ENCODE data around the gene PRPF40B.

The PRPF40B gene

GRCh38 chr12:49636574-49636973, 13.2 kb downstream of the PRPF40B start:
- no peak for DNase-seq (ENCODE audit: low read depth)

- DNase-seq (ENCODE audit: low read depth), result peak; percentile 28
Measured at GRCh38 chr12:49636979-49637755, 13.8 kb downstream of the PRPF40B start.

GRCh38 chr12:49641748-49642369, 18.5 kb downstream of the PRPF40B start:
- no peak for DNase-seq (ENCODE audit: low read depth)

- DNase-seq (ENCODE audit: low read depth), result no peak
Measured at GRCh38 chr12:49642370-49642802, 19.0 kb downstream of the PRPF40B start.

GRCh38 chr12:49643135-49643534, 19.8 kb downstream of the PRPF40B start:
- DNase-seq (ENCODE audit: low read depth), result no peak

- DNase-seq (ENCODE audit: low read depth), result no peak
Measured at GRCh38 chr12:49643961-49644619, 20.7 kb downstream of the PRPF40B start.

- peak; percentile 44 for DNase-seq (ENCODE audit: low read depth)
Measured at GRCh38 chr12:49644620-49644994, 21.2 kb downstream of the PRPF40B start.

- DNase-seq (ENCODE audit: low read depth), result no peak
Measured at GRCh38 chr12:49645146-49646039, 22.0 kb downstream of the PRPF40B start.

- no peak for DNase-seq (ENCODE audit: low read depth)
Measured at GRCh38 chr12:49646331-49646830, 23.0 kb downstream of the PRPF40B start.

GRCh38 chr12:49646871-49647654, 23.7 kb downstream of the PRPF40B start:
- no peak for DNase-seq (ENCODE audit: low read depth)

GRCh38 chr12:49647827-49648711, 24.7 kb downstream of the PRPF40B start:
- no peak for DNase-seq (ENCODE audit: low read depth)

GRCh38 chr12:49648712-49649003, 25.3 kb downstream of the PRPF40B start:
- no peak for DNase-seq (ENCODE audit: low read depth)

- no peak for DNase-seq (ENCODE audit: low read depth)
Measured at GRCh38 chr12:49649445-49649844, 26.1 kb downstream of the PRPF40B start.

GRCh38 chr12:49649892-49650291, 26.5 kb downstream of the PRPF40B start:
- no peak for DNase-seq (ENCODE audit: low read depth)

GRCh38 chr12:49651855-49652254, 28.5 kb downstream of the PRPF40B start:
- no peak for DNase-seq (ENCODE audit: low read depth)

- no peak for DNase-seq (ENCODE audit: low read depth)
Measured at GRCh38 chr12:49652921-49653520, 29.7 kb downstream of the PRPF40B start.

- no peak for DNase-seq (ENCODE audit: low read depth)
Measured at GRCh38 chr12:49654715-49655114, 31.4 kb downstream of the PRPF40B start.

GRCh38 chr12:49655595-49656236, 32.4 kb downstream of the PRPF40B start:
- DNase-seq (ENCODE audit: low read depth), result no peak

- no peak for DNase-seq (ENCODE audit: low read depth)
Measured at GRCh38 chr12:49658276-49658675, 34.9 kb downstream of the PRPF40B start.
